BLaER1 treated with 17β-estradiol and CSF1 and Interleukin-3, amounts not matched to agents 10 nM and 100 nM (cell line): Measurements from ENCODE around the gene VAPA.

Experiments
- H3K27ac ChIP-seq, 11 experiments: shearing (Covaris generic); formaldehyde crosslinking; 2 replicates each; pipeline ENCODE4 v1.8.1; 2022
- H3K27me3 ChIP-seq, 11 experiments: shearing (Covaris generic); formaldehyde crosslinking; 2 replicates each; pipeline ENCODE4 v1.8.1; 2022
- H3K36me3 ChIP-seq, 11 experiments: shearing (Covaris generic); formaldehyde crosslinking; 2 replicates each; pipeline ENCODE4 v1.8.1; 2022
- H3K4me1 ChIP-seq, 10 experiments: shearing (Covaris generic); formaldehyde crosslinking; 2 replicates each; pipeline ENCODE4 v1.8.1; 2022
- H3K4me2 ChIP-seq, 11 experiments: shearing (Covaris generic); formaldehyde crosslinking; 2 replicates each; pipeline ENCODE4 v1.8.1; 2022
- H3K4me3 ChIP-seq, 10 experiments: shearing (Covaris generic); formaldehyde crosslinking; 2 replicates each; pipeline ENCODE4 v1.8.1; 2022
- H3K9ac ChIP-seq, 11 experiments: shearing (Covaris generic); formaldehyde crosslinking; 2 replicates each; pipeline ENCODE4 v1.8.1; 2022
- H3K9me3 ChIP-seq, 11 experiments: shearing (Covaris generic); formaldehyde crosslinking; replicated peaks in 1 of 11; 2 replicates each; pipeline ENCODE4 v1.8.1; 2022
- H4K20me1 ChIP-seq, 11 experiments: shearing (Covaris generic); formaldehyde crosslinking; 2 replicates each; pipeline ENCODE4 v1.8.1; 2022
- Cebpa-rat ChIP-seq, 11 experiments: shearing (Covaris generic); IDR thresholded peaks; 2 replicates each; pipeline ENCODE4 v1.8.1; 2022

The VAPA gene

DNA sequence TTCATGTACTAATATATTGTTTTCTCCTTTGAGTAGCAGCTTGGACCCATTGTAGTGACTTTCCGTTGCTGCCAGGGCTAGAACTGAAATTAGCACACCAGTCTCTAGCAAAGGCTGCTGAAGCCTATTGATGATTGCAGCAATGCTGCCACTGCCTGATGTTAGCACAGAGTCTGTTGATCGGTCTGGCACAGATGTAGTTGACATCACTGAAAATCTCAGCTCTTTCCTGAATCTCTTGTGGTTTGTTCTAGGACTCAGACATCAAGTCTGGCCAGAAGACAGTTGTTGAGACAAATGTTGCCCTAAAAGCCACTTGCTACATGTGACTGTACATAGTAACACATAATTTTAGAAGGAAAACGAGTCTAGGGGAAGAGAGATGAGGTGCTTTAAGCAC lies 47.2 kb downstream of the VAPA start:
- H3K4me2 ChIP-seq, result peak overlapping the region in 7 of 11 experiments; percentile 6 to 39 (median 13); a peak in 7 of 22 replicates
- H3K9me3 ChIP-seq, result no peaks in the 10 kb centered on the region
- H3K36me3 ChIP-seq, result peaks cover 3 to 13% (median 11%) of the 10 kb centered on the region in 11 experiments; a peak in 16 of 22 replicates
- H3K9ac ChIP-seq, result no peak overlapping the region
- H3K27ac ChIP-seq, result no peak overlapping the region
- H3K4me3 ChIP-seq, result no peak overlapping the region
- no peak for TF ChIP-seq Cebpa-rat (IDR thresholded peaks at IDR 0.05)
- no peaks in the 10 kb centered on the region for H3K27me3 ChIP-seq
- peaks cover 18 to 34% (median 25%) of the 10 kb centered on the region in 10 experiments for H3K4me1 ChIP-seq
- H4K20me1 ChIP-seq, result peaks cover 0 to 52% (median 4%) of the 10 kb centered on the region in 11 experiments; a peak in 7 of 22 replicates

DNA sequence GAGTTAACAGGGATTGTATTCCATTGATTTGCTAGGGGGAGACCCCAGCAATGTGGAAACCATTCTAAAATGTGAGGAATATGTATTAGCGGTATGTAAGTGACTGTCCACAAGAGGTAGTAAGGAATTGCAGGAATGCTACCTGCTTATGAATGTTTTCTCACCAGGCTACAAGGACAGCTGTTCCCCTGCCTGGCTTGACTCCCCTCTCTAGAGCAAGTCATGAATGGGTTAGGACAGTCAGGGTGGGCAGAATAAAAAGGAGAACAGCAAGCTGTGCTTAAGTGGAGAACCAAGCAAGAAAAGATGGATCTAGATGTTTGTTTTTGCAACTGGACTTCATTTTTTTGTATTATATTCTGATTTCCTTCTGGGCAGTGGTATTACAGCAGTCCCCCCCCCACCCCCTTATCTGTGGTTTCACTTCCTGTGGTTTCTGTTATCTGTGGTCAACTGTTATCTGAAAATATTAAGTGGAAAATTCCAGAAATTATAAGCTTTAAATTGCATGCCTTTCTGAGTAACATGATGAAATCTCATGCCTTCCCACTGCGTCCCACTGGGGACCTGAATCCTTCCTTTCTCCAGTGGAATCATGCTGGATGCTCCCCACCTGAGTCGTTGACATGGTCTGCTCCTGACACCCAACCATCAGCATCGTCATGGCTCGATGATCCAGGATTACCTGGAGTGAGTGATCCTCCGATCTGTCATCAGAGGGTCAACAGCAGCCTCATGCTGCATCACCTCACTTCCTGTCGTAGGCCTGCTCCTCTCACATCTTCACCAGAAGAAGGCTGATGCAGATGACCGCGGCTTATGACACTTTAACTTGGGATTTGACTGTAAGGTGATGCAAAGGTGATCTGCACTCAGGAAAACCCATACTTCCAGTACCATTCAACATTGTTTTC lies 52.2 kb downstream of the VAPA start:
- no peak overlapping the region for H3K4me3 ChIP-seq
- peaks cover 0 to 12% (median 0%) of the 10 kb centered on the region in 11 experiments; a peak in 5 of 22 replicates for H3K27me3 ChIP-seq
- H3K4me2 ChIP-seq, result peak overlapping the region; percentile 65 to 93 (median 74)
- peaks cover 52 to 72% (median 64%) of the 10 kb centered on the region in 10 experiments for H3K4me1 ChIP-seq
- peaks cover 0 to 7% (median 0%) of the 10 kb centered on the region in 11 experiments; a peak in 3 of 22 replicates for H4K20me1 ChIP-seq
- H3K27ac ChIP-seq, result no peak overlapping the region
- no peak for TF ChIP-seq Cebpa-rat (IDR thresholded peaks at IDR 0.05)
- peaks cover 0 to 11% (median 0%) of the 10 kb centered on the region in 11 experiments; a peak in 1 of 22 replicates for H3K9me3 ChIP-seq
- no peaks in the 10 kb centered on the region for H3K36me3 ChIP-seq
- no peak overlapping the region for H3K9ac ChIP-seq

DNA sequence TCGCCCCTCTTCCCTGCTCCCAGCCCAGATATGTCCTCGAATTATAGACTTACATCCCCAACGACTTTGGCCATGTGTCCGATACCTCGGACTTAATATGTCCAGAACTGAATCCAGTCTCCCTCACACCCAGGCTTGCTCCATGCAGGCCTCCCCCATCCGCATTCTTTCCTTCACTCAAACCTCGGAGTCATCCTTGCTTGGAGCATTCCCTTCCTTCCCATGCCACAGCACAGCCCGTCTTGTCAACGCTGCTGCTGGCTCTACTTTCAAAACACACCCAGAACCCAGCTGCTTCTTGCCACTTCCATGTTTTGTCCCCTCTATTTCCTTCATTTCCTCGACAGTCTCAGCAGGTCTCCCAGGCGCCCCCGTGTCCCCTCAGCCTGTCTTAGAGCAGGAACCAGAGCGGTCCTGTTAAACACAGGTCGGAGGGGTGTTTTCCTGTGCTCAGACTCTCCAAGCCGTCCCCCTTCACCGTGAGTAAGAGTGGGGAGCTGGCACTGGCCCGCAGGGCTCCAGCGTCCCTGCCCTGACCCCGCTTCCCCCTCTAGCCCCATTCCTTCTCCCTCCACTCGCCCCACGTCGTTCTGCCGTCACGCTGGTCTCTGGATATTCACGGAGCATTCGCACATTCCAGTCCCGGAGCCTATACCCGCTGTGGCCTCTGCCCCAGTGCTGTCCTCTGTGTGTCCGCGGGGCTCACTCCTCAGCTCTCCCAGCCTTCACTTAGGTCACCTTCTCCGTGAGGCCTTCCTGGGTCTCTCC lies 54.4 kb downstream of the VAPA start:
- Histone ChIP-seq H3K27ac (peak overlapping the region in 9 of 11 experiments; percentile 32 to 84 (median 73); a peak in 19 of 22 replicates), H3K4me2 (peak overlapping the region; percentile 87 to 96 (median 93)), H3K4me3 (peak overlapping the region in 9 of 10 experiments; percentile 10 to 65 (median 50); a peak in 14 of 20 replicates), H3K27me3 (peaks cover 0 to 12% (median 0%) of the 10 kb centered on the region in 11 experiments; a peak in 5 of 22 replicates), H3K4me1 (peaks cover 53 to 89% (median 64%) of the 10 kb centered on the region in 10 experiments), H4K20me1 (no peaks in the 10 kb centered on the region), H3K9ac (peak overlapping the region in 8 of 11 experiments; percentile 50 to 73 (median 61); a peak in 15 of 22 replicates), H3K36me3 (no peaks in the 10 kb centered on the region), H3K9me3 (peaks cover 0 to 11% (median 0%) of the 10 kb centered on the region in 11 experiments; a peak in 1 of 22 replicates)
- TF ChIP-seq Cebpa-rat (IDR thresholded peaks at IDR 0.05), result no peak

DNA sequence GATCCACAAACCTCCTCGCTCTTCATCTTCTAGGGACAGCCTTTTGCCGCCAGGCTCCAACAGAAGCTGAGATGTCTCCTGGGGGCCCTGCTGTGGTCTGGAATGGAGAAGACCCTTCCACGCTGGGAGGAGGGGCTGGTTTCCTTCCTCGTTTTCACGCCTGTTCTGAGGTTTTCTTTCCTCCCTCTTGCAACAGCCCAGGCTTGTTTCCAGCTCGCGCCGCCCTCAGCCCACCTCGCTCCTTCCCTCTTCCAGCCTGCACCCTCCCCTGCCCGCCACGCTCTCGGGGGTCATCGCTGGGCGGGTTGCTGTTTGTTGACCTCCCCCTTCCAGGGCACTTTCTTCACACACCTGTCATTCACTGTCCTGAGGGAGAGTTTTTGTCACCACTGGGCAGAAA lies 55.4 kb downstream of the VAPA start:
- peaks cover 0 to 11% (median 0%) of the 10 kb centered on the region in 11 experiments; a peak in 1 of 22 replicates for H3K9me3 ChIP-seq
- peaks cover 0 to 12% (median 0%) of the 10 kb centered on the region in 11 experiments; a peak in 5 of 22 replicates for H3K27me3 ChIP-seq
- H4K20me1 ChIP-seq, result no peaks in the 10 kb centered on the region
- H3K27ac ChIP-seq, result peak overlapping the region in 9 of 11 experiments; percentile 39 to 84 (median 73); a peak in 18 of 22 replicates
- no peaks in the 10 kb centered on the region for H3K36me3 ChIP-seq
- H3K9ac ChIP-seq, result peak overlapping the region; percentile 26 to 73 (median 60); a peak in 18 of 22 replicates
- peak overlapping the region; percentile 87 to 96 (median 93) for H3K4me2 ChIP-seq
- H3K4me1 ChIP-seq, result peaks cover 53 to 93% (median 66%) of the 10 kb centered on the region in 10 experiments
- peak in 7 of 11 experiments; percentile 49 to 86 (median 82); a peak in 11 of 22 replicates for TF ChIP-seq Cebpa-rat (IDR thresholded peaks at IDR 0.05)
- peak overlapping the region; percentile 11 to 65 (median 50); a peak in 19 of 20 replicates for H3K4me3 ChIP-seq

DNA sequence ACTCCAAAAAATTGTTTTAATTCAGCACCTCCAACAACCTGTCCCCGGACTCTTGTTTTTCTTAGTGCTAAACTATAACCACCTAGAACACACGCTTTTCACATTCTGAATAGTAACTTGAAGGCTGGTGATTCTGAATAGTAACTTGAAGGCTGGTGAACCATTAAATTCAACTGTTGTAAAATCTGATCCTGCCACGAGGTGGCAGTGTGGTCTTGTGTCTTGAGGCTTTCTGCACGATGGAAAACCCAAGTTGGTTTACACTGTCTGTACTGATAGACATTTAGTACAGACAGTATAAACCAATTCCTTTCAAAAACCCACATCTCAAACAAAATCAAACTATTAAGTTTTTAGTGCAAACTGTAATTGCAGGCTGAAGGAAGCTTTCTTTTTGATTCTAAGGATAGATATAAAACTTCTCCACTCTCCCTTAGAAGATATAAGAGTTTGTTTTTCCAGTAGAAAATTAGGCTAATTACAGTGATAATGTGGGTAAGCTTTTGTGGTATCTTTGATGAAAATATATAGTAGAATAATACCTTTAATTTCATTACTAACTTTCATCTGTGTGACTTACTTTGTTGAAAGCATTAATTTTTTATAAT lies 57.6 kb downstream of the VAPA start:
- Histone ChIP-seq H3K36me3 (no peaks in the 10 kb centered on the region), H3K4me1 (peaks cover 42 to 71% (median 49%) of the 10 kb centered on the region in 10 experiments), H3K27ac (peak overlapping the region in 1 of 11 experiments; percentile 84; a peak in 1 of 22 replicates), H3K9ac (no peak overlapping the region), H3K4me3 (no peak overlapping the region), H3K4me2 (peak overlapping the region; percentile 19 to 96 (median 91); a peak in 15 of 22 replicates), H3K9me3 (peaks cover 12 to 29% (median 14%) of the 10 kb centered on the region in 11 experiments), H3K27me3 (peaks cover 0 to 12% (median 0%) of the 10 kb centered on the region in 11 experiments; a peak in 5 of 22 replicates), H4K20me1 (no peaks in the 10 kb centered on the region)
- no peak for TF ChIP-seq Cebpa-rat (IDR thresholded peaks at IDR 0.05)

DNA sequence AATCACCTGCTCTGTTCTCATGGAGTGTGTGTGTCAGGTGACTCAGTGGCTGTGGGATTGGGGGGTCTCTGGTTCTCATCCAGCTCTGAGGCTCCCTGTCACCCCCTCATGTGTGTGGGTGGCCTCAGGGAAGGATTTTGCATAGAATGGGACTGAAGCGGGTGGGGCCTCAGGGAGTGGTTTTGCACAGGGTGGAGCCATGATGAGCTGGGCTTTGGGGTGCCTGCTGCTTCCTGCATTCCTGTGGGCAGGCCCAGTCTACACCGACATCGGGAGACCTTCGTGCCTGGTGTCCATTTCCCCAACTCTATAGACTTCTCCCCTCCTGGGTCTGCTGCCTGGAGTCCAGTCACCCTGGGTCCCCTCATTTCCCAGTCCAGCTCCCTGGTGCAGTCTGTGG lies 59.7 kb downstream of the VAPA start:
- H3K4me3 ChIP-seq, result no peak overlapping the region
- no peaks in the 10 kb centered on the region for H3K36me3 ChIP-seq
- H3K27me3 ChIP-seq, result peaks cover 0 to 4% (median 0%) of the 10 kb centered on the region in 11 experiments; a peak in 4 of 22 replicates
- H3K9ac ChIP-seq, result no peak overlapping the region
- peaks cover 15 to 27% (median 22%) of the 10 kb centered on the region in 11 experiments for H3K9me3 ChIP-seq
- H4K20me1 ChIP-seq, result no peaks in the 10 kb centered on the region
- H3K4me1 ChIP-seq, result peaks cover 28 to 51% (median 33%) of the 10 kb centered on the region in 10 experiments
- no peak for TF ChIP-seq Cebpa-rat (IDR thresholded peaks at IDR 0.05)
- no peak overlapping the region for H3K27ac ChIP-seq
- peak overlapping the region in 5 of 11 experiments; percentile 11 to 58 (median 35); a peak in 5 of 22 replicates for H3K4me2 ChIP-seq

DNA sequence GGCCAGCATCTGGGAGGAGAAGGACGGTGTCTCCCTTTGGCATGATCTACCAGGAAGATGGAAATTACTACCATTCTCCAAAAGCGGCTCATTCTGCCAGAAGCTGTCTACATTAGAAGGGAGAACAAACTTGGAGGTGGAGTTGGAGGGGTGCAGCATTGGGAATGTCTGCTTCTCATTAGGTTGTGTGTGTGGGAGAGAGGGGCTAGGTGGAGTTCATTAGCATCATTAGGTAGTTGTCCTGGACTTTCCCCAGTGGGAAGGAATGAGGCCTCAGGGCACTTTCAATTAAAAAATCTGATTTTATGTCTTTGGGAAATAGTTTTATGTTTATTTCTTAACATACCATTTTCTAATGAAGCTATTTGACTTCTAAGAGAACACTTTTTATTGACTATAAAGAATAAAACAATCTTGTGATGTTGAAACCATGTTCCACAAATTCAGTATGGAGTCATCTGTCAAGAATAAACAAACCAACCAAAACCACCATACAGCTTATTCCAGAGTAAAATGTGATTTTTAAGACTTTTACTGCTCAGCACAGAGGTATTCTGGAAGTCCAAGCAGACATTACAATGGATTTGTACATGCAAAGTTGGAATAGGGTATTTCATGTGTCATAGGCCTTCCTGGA lies 60.6 kb downstream of the VAPA start:
- Histone ChIP-seq H4K20me1 (no peaks in the 10 kb centered on the region), H3K4me2 (no peak overlapping the region), H3K27me3 (peaks cover 0 to 4% (median 0%) of the 10 kb centered on the region in 11 experiments; a peak in 1 of 22 replicates), H3K27ac (no peak overlapping the region), H3K4me1 (peaks cover 19 to 42% (median 24%) of the 10 kb centered on the region in 10 experiments), H3K9me3 (peaks cover 15 to 27% (median 22%) of the 10 kb centered on the region in 11 experiments), H3K9ac (no peak overlapping the region), H3K36me3 (no peaks in the 10 kb centered on the region), H3K4me3 (no peak overlapping the region)
- no peak for TF ChIP-seq Cebpa-rat (IDR thresholded peaks at IDR 0.05)
